Thyroid gland (tissue), 4 donors: Measurements from ENCODE around the gene TTC33. TPM values are rescaled to one million over a fixed set of nuclear protein-coding genes. Genes with fewer than 3 reads are reported as not detected.
"Not testable (repeated sequence)": the region's sequence is repeated elsewhere in the genome, so short reads cannot be mapped to it uniquely, and the experiment has no call there.

Source experiments
- DNase-seq, 2 donors: peaks; one replicate each; pipeline ENCODE4 v3.0.0-alpha.2; 2019
- H3K27ac ChIP-seq, 3 donors: fragments of 200-600 bp; sonication (generic); 1 replicate in 2 of 3; 2 replicates in 1 of 3; pipeline ENCODE4 v1.5.1; 2016 to 2019; ENCODE audit warnings: mild to moderate bottlenecking in 1 of 3, moderate library complexity in 1 of 3
- H3K27me3 ChIP-seq: fragments of 200-600 bp; sonication (generic); one replicate; pipeline ENCODE4 v1.5.1; 2019
- H3K36me3 ChIP-seq, 2 donors: fragments of 200-600 bp; sonication (generic); one replicate each; pipeline ENCODE4 v1.5.1; 2016 to 2019
- H3K4me1 ChIP-seq, 2 donors: fragments of 200-600 bp; sonication (generic); one replicate each; pipeline ENCODE4 v1.5.1; 2017 to 2019
- H3K4me3 ChIP-seq, 3 donors: fragments of 200-600 bp; sonication (generic); replicated peaks in 1 of 3; 1 replicate in 2 of 3; 2 replicates in 1 of 3; pipeline ENCODE4 v1.5.1; 2016; ENCODE audit warnings: mild to moderate bottlenecking in 1 of 3
- H3K9me3 ChIP-seq: fragments of 200-600 bp; sonication (generic); one replicate; pipeline ENCODE4 v1.5.1; 2017
- CTCF ChIP-seq, 6 experiments: fragments of 200-600 bp in 3 of 6; fragments of 450-650 bp in 3 of 6; sonication (generic) in 3 of 6; IDR thresholded peaks; one replicate each; pipeline ENCODE4 v1.5.1; 2016 to 2019; ENCODE audit warnings: antibody characterized with exemption in 6 of 6, mild to moderate bottlenecking in 2 of 6, inconsistent platforms in 1 of 6, moderate library complexity in 1 of 6
- POLR2A ChIP-seq, 2 donors: fragments of 450-650 bp; IDR thresholded peaks; one replicate each; pipeline ENCODE4 v1.6.1; 2017; ENCODE audit warnings: antibody characterized with exemption in 2 of 2, mild to moderate bottlenecking in 2 of 2, moderate library complexity in 1 of 2
- WGBS, 2 donors: methylation state at CpG; one replicate each; pipeline ENCODE4 v1.1.5; 2017; 5-methylcytosine and 5-hydroxymethylcytosine counted together
- intact Hi-C: fragments of 100-400 bp; cut with DNase I; formaldehyde crosslinking; loops from one replicate; pipeline ENCODE4 v1.15.1; 2023
- total RNA-seq, 4 donors: library from RNA; depleted of rRNA; stranded (reverse); fragments of >200 nt; gene quantifications; one replicate each; pipeline ENCODE4 v1.2.3, GENCODE V29; 2016

The TTC33 gene
- total RNA-seq, 4 donors from 2014 or later, result 18.7 to 35.2 (median 24.9) TPM

DNA sequence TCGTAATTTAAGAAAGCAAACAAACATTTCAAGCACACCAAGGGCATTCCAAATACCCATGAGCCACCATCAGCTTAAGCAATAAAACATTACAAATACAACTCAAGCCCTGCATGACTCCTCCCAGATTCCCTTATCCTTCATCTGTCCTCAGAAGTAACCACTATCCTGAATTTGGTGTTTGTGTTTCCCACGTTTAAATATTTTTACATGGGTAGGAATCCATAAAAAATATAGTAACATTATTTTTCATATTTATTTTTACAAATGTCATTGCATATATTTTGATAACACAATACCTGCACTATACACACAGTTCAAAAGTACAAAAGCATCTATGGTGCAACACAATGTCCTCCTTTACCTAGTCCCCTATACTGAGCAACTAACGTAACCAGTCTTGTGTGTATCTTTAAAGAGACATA lies 36.0 kb upstream of the TTC33 start:
- no peak for DNase-seq
- H3K4me1 ChIP-seq, result peaks cover 4 to 23% of the 10 kb centered on the region in 2 donors
- H3K9me3 ChIP-seq, result no peaks in the 10 kb centered on the region
- TF ChIP-seq POLR2A (IDR thresholded peaks at IDR 0.05), result no peak
- no peak for TF ChIP-seq CTCF (IDR thresholded peaks at IDR 0.05)
- intact Hi-C loops, result no loop called here
- 76 to 78% methylated on average over 3 of the region's 3 CpGs for WGBS, 2 donors
- no peaks in the 10 kb centered on the region for H3K36me3 ChIP-seq
- no peaks in the 10 kb centered on the region for H3K27me3 ChIP-seq
- H3K27ac ChIP-seq, result no peak overlapping the region
- H3K4me3 ChIP-seq, result no peak overlapping the region

DNA sequence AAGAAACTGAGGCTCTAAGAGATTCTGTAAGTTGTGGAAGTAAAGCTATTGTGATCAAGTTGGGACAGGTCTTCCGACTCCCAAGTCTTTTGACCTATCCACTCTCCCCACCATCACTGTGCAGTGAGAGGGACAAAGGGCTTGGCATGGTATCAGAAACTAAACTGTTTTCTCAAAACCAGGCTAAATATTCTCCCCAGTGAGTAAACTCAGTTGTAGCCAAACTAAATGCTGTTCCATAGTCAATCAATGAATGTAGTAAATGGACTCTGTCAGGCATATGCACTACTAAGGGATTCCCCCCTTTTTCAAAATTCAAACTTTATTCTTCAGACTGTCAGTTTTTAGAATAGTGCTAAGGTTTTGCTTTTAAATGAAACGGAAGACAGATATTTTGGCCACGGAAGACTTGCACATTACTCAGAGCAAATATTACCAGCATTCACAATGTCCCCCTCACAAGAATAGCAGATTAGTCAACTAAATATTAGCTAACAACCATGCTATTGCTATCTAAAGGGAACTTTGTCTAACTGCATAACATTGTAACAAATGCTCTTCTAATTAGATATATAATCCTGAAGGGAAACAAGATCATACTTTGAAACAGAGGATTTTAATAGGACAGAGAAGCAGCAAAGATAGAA lies 35.3 kb upstream of the TTC33 start:
- no peak for DNase-seq
- no peak for TF ChIP-seq POLR2A (IDR thresholded peaks at IDR 0.05)
- no peak for TF ChIP-seq CTCF (IDR thresholded peaks at IDR 0.05)
- intact Hi-C loops, result no loop called here
- no peak overlapping the region for H3K27ac ChIP-seq
- peaks cover 4 to 17% of the 10 kb centered on the region in 2 donors for H3K4me1 ChIP-seq
- WGBS, 2 donors, result 73 to 82% methylated on average over 3 of the region's 3 CpGs
- H3K27me3 ChIP-seq, result no peaks in the 10 kb centered on the region
- H3K9me3 ChIP-seq, result no peaks in the 10 kb centered on the region
- no peak overlapping the region for H3K4me3 ChIP-seq
- H3K36me3 ChIP-seq, result no peaks in the 10 kb centered on the region

DNA sequence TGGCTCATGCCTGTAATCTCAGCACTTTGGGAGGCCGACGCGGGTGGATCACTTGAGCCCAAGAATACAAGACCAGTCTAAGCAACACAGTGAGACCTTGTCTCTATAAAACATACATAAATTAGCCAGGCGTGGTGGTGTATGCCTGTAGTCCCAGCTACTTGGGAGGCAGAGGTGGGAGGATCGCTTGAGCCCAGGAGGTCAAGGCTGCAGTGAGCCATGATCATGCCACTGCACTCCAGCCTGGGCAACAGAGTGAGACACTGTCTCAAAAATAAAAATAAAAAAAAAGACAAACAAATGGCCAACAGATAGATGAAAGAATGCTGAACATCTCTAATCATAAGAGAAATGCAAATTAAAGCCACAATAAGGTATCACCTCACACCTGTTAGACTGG lies 33.2 kb upstream of the TTC33 start:
- intact Hi-C loops, H3K27ac ChIP-seq, H3K9me3 ChIP-seq, DNase-seq, H3K36me3 ChIP-seq, H3K27me3 ChIP-seq, H3K4me1 ChIP-seq, H3K4me3 ChIP-seq: not testable (repeated sequence)
- 98 to 99% methylated on average over 5 of the region's 5 CpGs for WGBS, 2 donors

- TF ChIP-seq POLR2A (IDR thresholded peaks at IDR 0.05) (no peak), CTCF (IDR thresholded peaks at IDR 0.05) (no peak)
- no peaks in the 10 kb centered on the region for H3K27me3 ChIP-seq
- no peaks in the 10 kb centered on the region for H3K9me3 ChIP-seq
- no peak overlapping the region for H3K27ac ChIP-seq
- 98 to 100% methylated on average over 1 of the region's 1 CpG for WGBS, 2 donors
- H3K4me1 ChIP-seq, result peaks cover 0 to 10% of the 10 kb centered on the region in 2 donors
- no peak for DNase-seq
- H3K4me3 ChIP-seq, result no peak overlapping the region
- no peaks in the 10 kb centered on the region for H3K36me3 ChIP-seq
- intact Hi-C loops, result no loop called here
Measured at GRCh38 chr5:40787986-40788385, 32.2 kb upstream of the TTC33 start.

DNA sequence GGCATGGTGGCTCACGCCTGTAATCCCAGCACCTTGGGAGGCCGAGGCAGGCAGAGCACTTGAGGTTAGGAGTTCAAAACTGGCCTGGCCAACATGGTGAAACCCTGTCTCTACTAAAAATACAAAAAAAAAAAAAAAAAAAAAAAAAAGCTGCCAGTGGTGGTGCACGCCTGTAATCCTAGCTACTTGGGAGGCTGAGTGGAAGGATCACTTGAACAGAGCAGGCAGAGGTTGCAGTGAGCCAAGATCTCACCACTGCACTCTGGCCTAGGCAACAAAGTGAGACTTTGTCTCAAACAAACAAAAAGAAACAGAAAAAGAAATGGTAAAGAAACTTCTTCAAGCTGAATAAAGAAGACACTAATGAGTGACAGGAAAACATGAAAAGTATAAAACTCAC lies 30.9 kb upstream of the TTC33 start:
- H3K27ac ChIP-seq, H3K4me1 ChIP-seq, H3K27me3 ChIP-seq, intact Hi-C loops, DNase-seq, H3K36me3 ChIP-seq, H3K4me3 ChIP-seq, H3K9me3 ChIP-seq: not testable (repeated sequence)
- WGBS, 2 donors, result 97 to 98% methylated on average over 3 of the region's 3 CpGs

DNA sequence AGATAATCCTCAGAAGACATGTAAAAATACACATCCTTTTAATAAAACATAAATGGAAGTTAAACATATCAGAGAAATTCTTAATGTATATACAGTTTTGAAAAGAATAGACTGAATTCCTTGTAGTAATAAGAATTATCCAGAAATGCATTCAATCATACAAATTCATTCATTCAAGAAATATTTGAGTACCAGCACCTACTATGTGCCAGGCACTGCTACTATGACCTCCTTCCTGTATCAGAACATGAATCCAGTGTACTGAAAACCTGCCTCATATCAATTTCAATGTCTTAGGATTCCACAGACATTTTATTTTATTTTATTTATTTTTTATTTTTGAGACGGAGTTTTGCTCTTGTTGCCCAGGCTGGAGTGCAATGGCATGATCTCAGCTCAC lies 29.2 kb upstream of the TTC33 start:
- no peak for DNase-seq
- Histone ChIP-seq H3K4me3 (no peak overlapping the region), H3K27me3 (no peaks in the 10 kb centered on the region), H3K4me1 (peaks cover 0 to 4% of the 10 kb centered on the region in 2 donors), H3K27ac (no peak overlapping the region), H3K36me3 (no peaks in the 10 kb centered on the region), H3K9me3 (no peaks in the 10 kb centered on the region)
- WGBS, 2 donors, result 83 to 89% methylated on average over 1 of the region's 1 CpG
- no peak for TF ChIP-seq CTCF (IDR thresholded peaks at IDR 0.05)
- TF ChIP-seq POLR2A (IDR thresholded peaks at IDR 0.05), result no peak
- intact Hi-C loops, result no loop called here
